ENCODE results near the gene ALDOB. TPM values are rescaled to one million over a fixed set of nuclear protein-coding genes. Genes with fewer than 3 reads are reported as not detected.

Gene ALDOB
- total RNA-seq, 1 experiment from 2014 or later = not detected

DNA sequence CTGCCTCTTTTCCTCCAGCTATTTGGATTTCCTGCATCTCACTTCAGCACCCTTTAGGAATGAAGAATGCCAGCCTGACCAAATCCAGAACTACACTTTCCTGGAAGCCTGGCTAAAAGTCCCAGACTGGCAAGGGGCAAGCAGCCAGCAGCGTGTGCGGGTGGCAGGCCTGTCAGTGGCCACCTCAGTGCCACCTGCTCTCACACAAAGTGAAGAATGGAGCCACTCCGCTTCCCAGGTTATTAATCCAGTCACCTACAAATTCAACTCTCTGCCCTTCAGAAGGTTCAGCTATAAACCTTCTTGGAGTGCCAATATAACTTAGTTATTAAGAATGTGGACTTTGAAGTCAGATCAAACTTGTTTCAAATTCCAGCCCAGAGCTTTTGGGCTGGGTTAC is 6.7 kb upstream of the ALDOB start:
- no peak overlapping the region for H3K4me3 ChIP-seq
- no peaks in the 10 kb centered on the region for H3K27me3 ChIP-seq
- H3K9me3 ChIP-seq = peaks cover 4% of the 10 kb centered on the region; the same call in 1 of the 2 replicates
- no peaks in the 10 kb centered on the region for H3K36me3 ChIP-seq
- DNase-seq = no peak

DNA sequence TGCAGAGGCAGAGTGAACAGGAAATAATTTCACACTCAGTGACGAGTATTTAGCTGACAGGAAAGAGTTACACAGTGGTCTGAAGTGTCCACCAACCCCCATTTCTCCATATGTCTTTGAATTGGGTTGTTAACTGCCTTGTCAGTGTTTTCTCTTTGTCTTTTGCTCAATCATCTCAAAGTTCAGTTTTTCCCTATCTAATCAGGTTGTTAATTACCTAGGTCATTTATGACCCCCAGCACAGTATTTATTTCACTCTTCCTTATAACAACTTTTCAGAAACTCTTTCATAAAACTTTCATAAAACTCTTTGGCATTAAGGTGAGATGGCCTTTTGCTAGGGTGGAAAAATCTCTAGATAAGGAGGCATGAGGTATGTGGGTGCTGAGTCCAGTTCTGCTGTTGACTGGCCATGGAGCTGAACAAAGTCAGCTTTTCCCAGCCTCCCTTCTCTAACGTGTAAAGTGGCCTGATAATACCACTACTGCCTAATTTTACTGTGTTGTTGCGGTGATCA is 5.2 kb upstream of the ALDOB start:
- no peak for DNase-seq
- Histone ChIP-seq H3K27me3 (peaks cover 4% of the 10 kb centered on the region; the same call in 1 of the 2 replicates), H3K36me3 (no peaks in the 10 kb centered on the region), H3K9me3 (peaks cover 4% of the 10 kb centered on the region; the same call in 1 of the 2 replicates), H3K4me3 (no peak overlapping the region)

DNA sequence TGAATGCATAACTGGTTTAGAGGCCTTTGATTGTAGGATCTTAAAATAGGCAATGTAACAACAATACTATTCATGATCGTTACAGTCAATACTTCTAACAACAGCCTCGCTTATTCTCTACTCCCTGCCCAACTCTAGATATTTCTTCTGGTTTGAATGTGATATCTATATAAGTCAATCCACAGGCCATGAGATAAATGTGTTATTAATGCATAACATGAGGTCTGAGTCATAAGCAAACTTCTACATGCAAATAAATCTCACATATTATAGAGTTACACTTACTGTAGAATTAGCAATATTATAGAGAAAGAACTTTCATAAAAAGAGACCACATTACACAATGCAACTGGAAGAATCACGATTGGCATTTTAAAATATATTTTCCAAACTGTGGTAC is 2.9 kb upstream of the ALDOB start:
- no peak for DNase-seq
- Histone ChIP-seq H3K36me3 (no peaks in the 10 kb centered on the region), H3K27me3 (peaks cover 4% of the 10 kb centered on the region; the same call in 1 of the 2 replicates), H3K4me3 (no peak overlapping the region), H3K9me3 (peaks cover 4% of the 10 kb centered on the region; the same call in 1 of the 2 replicates)

DNA sequence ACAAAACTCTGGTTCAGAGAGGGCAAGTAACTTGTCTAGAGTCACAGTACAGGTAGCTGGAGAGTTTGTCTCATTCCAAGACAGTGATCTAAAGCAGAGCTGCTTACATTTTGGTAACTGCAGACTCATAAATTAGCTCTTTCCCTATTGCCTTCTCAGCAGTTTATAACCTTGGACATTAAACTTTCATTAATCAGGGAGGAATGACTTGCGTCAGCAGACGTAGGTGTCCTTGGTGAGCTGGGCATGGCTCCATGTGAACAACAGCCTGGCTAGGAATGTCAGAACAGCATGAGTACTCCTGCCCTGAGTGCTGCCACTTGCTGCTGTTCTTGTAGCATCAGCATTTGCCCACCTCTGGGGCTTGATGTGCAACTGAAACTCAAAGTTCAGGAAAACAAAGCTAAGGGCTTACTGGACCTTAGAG is 2.2 kb upstream of the ALDOB start:
- Histone ChIP-seq H3K36me3 (no peaks in the 10 kb centered on the region), H3K27me3 (peaks cover 4% of the 10 kb centered on the region; the same call in 1 of the 2 replicates), H3K9me3 (peaks cover 4% of the 10 kb centered on the region; the same call in 1 of the 2 replicates), H3K4me3 (no peak overlapping the region)
- no peak for DNase-seq

DNA sequence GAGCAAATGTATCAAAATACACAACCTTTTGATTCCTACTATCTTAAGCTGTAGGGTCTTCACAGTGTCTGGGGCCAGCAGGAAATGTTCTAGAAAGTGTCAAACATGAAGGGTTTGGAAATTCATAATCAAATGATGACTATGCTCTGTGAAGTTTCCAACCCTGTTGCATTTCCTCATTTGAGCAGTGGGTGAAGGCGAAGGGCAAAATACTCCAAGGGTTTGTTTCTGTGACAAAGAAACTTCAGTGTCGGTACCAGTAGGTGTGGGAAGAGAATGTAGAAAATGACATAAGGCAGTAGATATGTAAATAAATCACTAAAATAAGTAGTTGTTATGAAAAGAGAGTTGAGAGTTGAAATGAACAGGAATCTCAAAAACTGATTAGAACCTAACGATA is 576 bp downstream of the ALDOB start:
- DNase-seq = no peak
- Histone ChIP-seq H3K4me3 (no peak overlapping the region), H3K9me3 (peaks cover 3% of the 10 kb centered on the region; the same call in 1 of the 2 replicates), H3K27me3 (peaks cover 4% of the 10 kb centered on the region; the same call in 1 of the 2 replicates), H3K36me3 (no peaks in the 10 kb centered on the region)

DNA sequence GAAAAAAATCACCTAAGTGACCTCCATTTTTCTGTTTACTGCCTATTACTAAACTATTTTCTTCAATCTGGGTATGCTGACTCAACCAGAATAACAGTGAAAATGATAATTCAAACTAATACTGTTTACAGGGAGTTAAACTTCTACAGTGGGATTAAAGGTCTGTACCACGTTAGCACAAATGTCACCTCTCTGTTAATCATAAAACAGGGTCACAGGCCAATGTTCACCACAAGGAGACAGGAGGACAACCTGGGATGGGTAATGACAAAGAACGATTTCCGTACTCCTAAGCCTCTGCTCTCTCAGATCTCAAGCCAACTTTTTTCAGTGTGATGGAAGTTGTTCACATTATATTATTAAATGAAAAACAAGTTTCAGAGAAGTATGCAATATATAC is 2.3 kb downstream of the ALDOB start:
- no peak for DNase-seq
- Histone ChIP-seq H3K36me3 (no peaks in the 10 kb centered on the region), H3K9me3 (no peaks in the 10 kb centered on the region), H3K27me3 (peaks cover 4% of the 10 kb centered on the region; the same call in 1 of the 2 replicates), H3K4me3 (no peak overlapping the region)

DNA sequence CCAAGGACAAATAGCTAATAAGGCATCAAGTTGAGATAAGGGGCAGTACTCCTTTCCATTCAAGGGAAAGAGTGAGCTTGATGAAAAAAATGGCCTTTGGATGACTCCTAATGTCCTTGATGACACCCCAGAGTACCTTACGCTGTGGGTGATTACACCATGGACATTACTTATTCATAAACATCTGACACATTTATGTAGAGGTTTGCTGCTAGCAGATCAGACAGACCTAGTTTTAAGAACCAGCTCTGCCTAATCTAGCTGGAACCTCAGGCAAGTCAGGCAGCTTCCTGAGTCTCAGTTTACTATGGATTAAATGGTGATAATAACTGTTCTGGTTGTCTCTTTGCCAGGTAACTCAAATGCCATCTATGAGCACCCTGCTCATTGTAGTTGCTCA is 2.8 kb downstream of the ALDOB start:
- Histone ChIP-seq H3K36me3 (no peaks in the 10 kb centered on the region), H3K9me3 (no peaks in the 10 kb centered on the region)

DNA sequence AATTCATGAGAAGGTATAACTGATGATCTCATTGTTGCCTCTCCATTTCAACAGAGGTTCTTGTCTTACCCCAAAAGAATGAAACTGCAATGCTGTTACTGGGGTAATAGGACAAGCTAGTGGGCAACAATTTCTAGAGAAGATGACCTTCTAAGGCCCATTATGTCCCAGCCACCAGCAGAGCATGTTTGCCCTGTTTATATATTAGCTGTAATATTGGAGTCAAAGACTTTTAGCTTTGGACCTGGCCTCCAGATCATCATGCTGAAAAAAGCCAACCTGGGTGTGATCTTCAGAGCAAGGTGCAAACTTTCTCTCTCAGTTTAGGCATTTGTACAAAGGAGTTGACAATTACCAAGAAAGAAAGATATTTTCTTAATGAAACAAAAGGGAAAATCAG is 3.4 kb downstream of the ALDOB start:
- DNase-seq = no peak
- Histone ChIP-seq H3K4me3 (no peak overlapping the region), H3K36me3 (no peaks in the 10 kb centered on the region), H3K9me3 (no peaks in the 10 kb centered on the region), H3K27me3 (peaks cover 4% of the 10 kb centered on the region; the same call in 1 of the 2 replicates)

More for the DNA sequence above, 2.8 kb downstream of the ALDOB start:
- H3K4me3 ChIP-seq = no peak overlapping the region
- no peak for DNase-seq
- peaks cover 4% of the 10 kb centered on the region; the same call in 1 of the 2 replicates for H3K27me3 ChIP-seq

DNA sequence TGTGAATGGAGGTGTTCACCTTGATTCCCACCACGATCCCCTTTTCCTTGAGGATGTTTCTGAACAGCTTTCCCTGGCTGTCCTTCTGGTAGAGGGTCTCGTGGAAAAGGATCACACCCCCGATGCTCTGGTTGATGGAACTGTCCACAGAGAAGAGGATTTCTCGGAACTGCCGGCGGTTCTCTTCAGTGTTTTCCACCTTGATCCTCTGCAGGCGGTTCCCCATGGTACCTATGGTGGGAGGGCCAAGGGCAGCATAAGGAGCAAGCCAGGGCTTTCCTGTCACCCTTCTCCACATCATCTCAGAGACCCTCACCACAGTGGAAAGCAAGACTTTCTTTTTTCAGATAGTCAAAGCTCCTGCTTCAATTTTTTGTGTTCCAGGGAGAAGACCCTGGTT is 5.8 kb downstream of the ALDOB start:
- Histone ChIP-seq H3K9me3 (no peaks in the 10 kb centered on the region), H3K27me3 (no peaks in the 10 kb centered on the region; the same call in 1 of the 2 replicates), H3K4me3 (no peak overlapping the region), H3K36me3 (no peaks in the 10 kb centered on the region)
- no peak for DNase-seq

DNA sequence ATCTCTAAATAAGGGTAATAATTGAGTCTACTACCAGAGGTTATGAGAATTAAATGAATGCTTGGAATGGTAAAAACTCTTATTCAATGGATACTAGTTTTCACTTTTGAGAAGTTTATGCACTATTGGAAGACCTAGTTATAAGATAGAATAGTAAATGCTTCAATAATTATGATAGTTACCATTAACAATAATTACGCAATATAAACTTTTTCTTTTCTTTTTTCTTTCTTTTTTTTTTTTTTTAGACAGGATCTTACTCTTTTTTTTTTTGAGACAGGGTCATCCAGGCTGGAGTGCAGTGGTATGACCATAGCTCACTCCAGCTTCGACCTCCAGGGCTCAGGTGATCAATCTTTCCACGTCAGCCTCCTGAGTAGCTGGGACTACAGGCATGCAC is 6.7 kb downstream of the ALDOB start:
- no peaks in the 10 kb centered on the region; the same call in 1 of the 2 replicates for H3K27me3 ChIP-seq
- no peak for DNase-seq
- no peak overlapping the region for H3K4me3 ChIP-seq
- no peaks in the 10 kb centered on the region for H3K36me3 ChIP-seq
- no peaks in the 10 kb centered on the region for H3K9me3 ChIP-seq

DNA sequence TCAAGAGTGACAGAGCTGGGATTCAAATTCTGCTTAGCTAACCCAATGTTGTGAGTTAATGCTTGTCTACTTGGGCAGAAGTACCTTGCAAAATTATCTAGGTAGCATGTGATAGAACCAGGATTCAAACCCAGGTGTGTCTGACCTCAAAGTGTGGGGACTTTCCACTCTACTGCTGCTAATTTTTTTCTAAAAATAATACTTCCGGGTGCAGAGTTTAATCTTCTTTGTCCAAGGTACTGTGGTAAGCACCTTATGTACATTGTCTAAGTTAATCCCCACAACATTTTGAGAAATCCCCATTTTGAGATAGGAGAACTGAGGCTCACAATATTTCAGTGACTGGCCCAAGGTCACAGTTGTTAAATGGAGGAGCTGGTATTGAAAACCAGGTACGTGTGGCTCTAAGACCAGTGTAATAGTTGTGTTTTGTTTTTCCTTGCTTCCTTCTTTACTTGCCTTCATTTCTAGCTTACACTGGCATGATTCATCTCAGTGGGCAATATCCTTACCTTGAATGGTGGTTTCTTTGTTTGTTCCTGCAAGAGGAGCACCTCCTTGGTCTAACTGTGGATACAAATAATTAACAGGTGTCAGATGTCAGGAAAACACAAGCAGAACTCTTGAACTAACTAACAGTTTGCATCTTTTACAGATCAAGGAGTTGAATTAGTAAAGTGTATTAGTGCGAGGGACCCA is 7.5 kb downstream of the ALDOB start:
- DNase-seq = no peak
- Histone ChIP-seq H3K4me3 (no peak overlapping the region), H3K27me3 (no peaks in the 10 kb centered on the region), H3K36me3 (no peaks in the 10 kb centered on the region), H3K9me3 (no peaks in the 10 kb centered on the region)

DNA sequence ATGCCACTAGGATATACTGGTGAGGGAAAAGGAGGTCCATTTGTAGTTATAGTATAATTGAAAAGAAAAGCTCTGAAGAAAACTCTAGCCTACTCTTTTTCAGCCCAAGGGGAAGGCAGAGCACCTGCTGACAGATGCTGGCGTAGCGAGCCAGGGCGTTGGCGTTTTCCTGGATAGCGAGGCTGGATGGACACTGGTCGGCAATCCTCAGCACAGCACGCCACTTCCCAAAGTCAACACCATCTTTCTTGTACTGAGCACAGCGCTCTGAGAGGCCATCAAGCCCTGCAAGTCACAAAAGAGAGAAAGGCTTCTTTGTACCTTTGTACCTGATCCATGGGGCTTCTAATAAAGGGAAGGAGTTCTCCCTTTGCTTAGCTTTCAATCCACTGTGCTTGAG is 8.2 kb downstream of the ALDOB start:
- Histone ChIP-seq H3K27me3 (no peaks in the 10 kb centered on the region), H3K4me3 (no peak overlapping the region), H3K9me3 (no peaks in the 10 kb centered on the region), H3K36me3 (no peaks in the 10 kb centered on the region)
- DNase-seq = no peak

DNA sequence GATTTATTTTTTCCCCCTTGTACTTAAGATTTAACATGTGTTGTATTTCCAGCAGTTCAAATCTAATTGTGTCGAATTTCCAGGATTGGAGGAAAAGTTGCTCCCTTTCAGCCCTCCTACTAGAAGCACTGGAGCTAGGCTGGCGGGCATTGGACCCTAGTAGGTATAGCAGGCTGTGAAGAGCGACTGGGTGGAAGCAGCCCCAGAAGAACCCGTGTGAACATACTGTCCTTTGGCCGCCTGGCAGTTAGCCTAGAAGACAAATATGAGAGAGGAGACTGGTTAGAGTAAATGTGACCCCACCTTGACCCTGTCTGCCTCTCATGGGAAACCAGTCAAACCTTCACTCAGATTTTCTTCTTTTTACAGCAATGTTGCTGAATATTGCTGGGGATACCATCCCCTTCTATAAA is 13.9 kb downstream of the ALDOB start:
- H3K4me3 ChIP-seq = no peak overlapping the region
- H3K27me3 ChIP-seq = no peaks in the 10 kb centered on the region
- H3K9me3 ChIP-seq = no peaks in the 10 kb centered on the region

DNA sequence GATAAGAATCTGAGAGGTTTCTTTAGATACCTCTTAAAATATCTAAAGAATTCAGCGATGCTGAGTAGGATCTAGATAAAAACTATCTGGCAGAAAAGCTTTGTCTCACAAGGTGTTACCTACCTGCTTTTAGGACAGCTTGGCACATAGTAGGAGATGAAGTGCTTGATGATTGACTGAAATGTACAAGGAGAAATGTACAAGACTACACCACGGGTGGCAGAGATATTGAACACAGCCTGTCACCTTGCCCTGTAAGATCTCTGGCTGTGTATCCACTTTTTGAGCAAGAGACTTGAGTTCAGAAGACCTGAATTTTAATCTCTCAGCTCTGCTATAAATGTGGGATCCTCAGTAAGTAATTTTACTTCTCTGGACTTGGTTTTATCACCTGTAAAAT is 15.7 kb downstream of the ALDOB start:
- Histone ChIP-seq H3K36me3 (peaks cover 7% of the 10 kb centered on the region), H3K27me3 (no peaks in the 10 kb centered on the region)

More for the DNA sequence above, 13.9 kb downstream of the ALDOB start:
- no peak for DNase-seq
- no peaks in the 10 kb centered on the region for H3K36me3 ChIP-seq

DNA sequence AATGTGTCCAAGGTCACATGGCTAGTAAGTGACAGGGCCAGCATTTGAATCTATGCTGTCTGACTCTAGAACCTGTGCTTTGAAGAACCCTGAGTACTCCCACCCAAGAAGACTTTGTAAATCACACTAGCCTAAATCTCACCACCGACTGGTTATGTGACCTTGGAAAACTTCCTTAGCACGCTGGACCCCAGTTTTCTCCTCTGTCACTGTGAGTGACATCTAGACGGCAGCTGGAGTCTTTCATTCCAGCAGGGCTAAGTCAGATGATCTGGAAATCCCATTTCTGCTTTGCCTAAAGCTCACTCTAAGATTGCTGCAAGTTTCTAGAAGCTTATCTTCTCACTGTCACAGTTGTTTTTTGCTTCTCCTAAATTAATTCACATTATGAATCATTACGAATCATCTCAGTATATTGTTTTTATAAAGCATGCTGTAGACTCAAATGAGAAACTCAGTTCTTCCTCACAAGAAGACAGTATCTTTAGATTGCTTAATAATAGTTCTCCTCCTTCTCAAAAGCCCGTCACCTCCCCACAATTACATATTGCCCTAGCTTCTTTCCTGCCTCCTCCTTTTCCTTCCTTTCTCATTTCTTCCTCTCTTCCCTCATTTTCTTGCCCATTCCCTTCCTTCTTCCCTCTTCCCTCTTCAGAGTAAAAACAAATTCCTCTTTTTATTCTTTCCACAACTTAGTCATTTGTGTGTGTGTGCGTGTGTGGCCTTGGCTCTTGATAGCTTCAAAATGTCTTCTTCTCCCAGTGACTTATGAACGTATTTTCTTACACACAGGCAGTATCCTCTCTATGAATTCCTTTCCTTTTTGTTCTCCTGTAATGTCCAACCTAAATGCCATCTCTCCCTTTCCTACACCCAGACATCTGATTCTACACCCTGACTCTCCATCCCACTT is 16.8 kb downstream of the ALDOB start:
- no peaks in the 10 kb centered on the region for H3K27me3 ChIP-seq
- no peaks in the 10 kb centered on the region for H3K9me3 ChIP-seq
- DNase-seq = peak; percentile 16
- H3K4me3 ChIP-seq = no peak overlapping the region
- peaks cover 9% of the 10 kb centered on the region for H3K36me3 ChIP-seq

More for the DNA sequence above, 15.7 kb downstream of the ALDOB start:
- H3K9me3 ChIP-seq = no peaks in the 10 kb centered on the region
- no peak overlapping the region for H3K4me3 ChIP-seq
- DNase-seq = no peak

DNA sequence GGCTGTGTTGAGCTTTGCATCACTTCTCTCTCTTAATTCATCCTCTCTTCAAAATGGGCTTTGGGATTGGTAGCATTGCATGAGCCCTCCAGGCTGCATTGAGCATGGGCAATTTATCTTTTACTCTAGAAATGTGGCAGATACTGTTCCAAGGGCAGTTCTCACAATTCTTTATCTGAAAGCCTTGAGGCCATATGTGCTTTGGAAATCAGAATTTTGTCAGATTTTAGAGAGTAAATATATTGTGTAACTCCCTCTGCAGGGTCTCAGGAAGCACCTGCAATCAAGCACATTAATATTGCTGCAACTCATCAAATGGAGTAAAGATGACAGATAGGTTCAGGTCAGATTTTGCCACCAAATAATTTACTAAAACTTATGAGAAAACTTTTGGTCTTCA is 17.6 kb downstream of the ALDOB start:
- H3K36me3 ChIP-seq = peaks cover 12% of the 10 kb centered on the region
- no peak for DNase-seq
- H3K27me3 ChIP-seq = no peaks in the 10 kb centered on the region
- no peaks in the 10 kb centered on the region; the same call in 1 of the 2 replicates for H3K9me3 ChIP-seq
- no peak overlapping the region for H3K4me3 ChIP-seq

DNA sequence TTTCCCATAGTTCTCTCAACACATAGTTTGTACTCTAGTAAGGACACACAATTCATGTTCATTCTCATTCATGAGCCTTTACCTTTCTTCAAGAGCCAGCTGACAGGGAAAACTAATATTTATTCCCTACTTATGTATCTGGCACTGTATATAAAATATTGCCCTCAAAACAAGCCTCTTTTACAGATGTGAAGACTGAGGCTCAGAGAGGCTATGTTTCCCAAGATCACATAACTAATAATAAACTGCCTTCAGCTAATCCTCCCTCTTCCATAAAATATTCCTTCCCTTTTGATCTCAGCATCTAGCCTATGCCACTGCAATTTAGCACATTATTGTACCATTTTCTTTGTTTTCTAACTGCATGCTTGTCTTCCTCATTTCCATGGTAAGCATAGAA is 18.2 kb downstream of the ALDOB start:
- H3K4me3 ChIP-seq = no peak overlapping the region
- DNase-seq = no peak
- peaks cover 13% of the 10 kb centered on the region for H3K36me3 ChIP-seq
- no peaks in the 10 kb centered on the region for H3K27me3 ChIP-seq
- no peaks in the 10 kb centered on the region; the same call in 1 of the 2 replicates for H3K9me3 ChIP-seq
